GM19397 (cell line): Measurements from ENCODE around the gene CYSTM1.
A peak's percentile ranks its signal among the peaks of the same experiment; 100 is the strongest.
"Not testable (repeated sequence)": the region's sequence is repeated elsewhere in the genome, so short reads cannot be mapped to it uniquely, and the experiment has no call there.

Experiments used
- ATAC-seq: cut with Tn5 transposase; IDR thresholded peaks from one replicate; pipeline ENCODE4 v1.9.1; 2021; ENCODE audit warnings: mild to moderate bottlenecking, moderate library complexity; ENCODE audit not compliant: unreplicated experiment

Gene CYSTM1

GRCh38 chr5:140148508-140148907 lies 26.5 kb upstream of the CYSTM1 start:
- ATAC-seq: no peak

DNA sequence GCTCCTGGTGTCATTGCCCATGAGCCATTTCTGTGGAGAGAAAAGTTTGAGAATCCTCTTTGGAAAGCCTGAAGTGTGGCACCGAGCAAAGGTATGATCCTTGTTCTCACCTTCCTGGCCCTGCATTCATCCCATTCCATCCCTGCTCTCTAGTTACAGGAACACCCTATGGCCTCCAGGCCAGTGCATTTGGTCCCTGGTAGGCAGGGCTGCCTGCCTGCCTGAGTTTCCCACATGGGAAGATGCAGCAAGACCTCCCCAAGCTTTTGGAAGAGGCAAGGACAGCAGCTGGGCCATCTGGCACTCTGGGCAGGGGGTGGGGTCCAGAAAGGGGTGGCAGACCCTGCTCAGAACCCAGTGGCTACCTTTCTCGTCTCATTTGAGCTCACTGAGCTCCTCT lies 24.8 kb upstream of the CYSTM1 start:
- ATAC-seq: no peak

- ATAC-seq: no peak
Observed at GRCh38 chr5:140151144-140152021, 23.6 kb upstream of the CYSTM1 start.

GRCh38 chr5:140152022-140152999 lies 22.7 kb upstream of the CYSTM1 start:
- ATAC-seq: no peak

DNA sequence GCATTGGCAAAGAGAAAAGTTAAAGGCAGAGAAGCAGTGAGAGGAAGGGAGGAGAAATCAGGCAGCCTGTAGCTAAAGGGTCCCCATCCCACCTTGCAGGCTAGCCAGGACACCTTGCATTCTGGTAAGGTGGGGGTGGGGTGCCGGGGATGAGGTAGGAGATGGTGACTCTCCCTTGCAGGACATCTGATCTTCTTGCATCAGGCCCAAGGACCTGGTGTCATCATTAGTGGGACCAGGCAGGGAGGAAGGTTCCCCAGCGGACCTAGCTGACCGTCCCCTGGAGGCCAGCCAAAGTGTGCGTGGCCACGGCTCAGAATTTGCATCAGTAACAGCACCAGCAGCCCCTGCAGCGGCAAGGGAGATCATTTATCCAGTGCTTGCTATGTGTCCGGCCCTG lies 21.7 kb upstream of the CYSTM1 start:
- no peak for ATAC-seq

DNA sequence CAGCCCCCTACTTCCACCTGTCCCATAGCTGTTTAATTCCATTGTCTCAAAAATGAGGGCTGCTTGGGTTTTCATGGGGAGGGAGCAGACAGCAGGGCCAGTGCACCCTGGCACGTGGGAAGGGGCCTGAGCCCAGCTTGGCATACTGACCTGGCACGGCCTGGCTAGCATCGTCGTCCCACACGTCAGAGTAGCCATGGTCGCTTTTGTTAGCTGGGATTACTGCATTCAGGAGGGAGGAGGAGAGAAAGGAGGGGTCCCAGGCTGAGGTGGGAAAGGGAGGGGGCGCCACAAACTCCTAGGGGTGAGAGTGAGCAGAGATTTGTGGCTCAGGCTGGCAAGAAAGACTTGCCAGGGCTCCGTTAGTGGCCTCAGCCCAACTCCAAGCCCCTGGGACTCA lies 21.1 kb upstream of the CYSTM1 start:
- no peak for ATAC-seq

DNA sequence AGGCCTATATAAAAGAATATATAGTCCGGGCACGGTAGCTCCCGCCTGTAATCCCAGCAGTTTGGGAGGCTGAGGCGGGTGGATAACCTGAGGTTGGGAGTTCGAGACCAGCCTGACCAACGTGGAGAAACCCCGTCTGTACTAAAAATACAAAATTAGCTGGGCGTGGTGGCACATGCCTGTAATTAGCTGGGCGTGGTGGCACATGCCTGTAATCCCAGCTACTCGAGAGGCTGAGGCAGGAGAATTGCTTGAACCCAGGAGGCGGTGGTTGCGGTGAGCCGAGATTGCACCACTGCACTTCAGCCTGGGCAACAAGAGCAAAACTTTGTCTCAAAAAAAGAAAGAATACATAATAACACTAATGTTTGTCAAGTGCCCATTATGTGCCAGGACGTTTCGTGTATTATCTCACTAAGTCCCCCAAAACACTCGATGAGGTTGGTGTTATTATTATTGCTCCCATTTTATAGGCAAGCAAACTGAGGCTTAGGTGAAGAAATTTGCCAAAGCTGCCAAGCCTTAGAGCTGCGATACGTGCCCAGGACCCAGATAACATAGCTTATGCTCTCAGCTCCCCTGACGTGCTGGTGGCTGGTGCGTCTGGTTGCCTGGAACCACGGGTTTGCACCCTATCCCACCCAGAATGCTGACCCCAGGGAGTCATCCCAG lies 20.1 kb upstream of the CYSTM1 start:
- ATAC-seq: not testable (repeated sequence)

DNA sequence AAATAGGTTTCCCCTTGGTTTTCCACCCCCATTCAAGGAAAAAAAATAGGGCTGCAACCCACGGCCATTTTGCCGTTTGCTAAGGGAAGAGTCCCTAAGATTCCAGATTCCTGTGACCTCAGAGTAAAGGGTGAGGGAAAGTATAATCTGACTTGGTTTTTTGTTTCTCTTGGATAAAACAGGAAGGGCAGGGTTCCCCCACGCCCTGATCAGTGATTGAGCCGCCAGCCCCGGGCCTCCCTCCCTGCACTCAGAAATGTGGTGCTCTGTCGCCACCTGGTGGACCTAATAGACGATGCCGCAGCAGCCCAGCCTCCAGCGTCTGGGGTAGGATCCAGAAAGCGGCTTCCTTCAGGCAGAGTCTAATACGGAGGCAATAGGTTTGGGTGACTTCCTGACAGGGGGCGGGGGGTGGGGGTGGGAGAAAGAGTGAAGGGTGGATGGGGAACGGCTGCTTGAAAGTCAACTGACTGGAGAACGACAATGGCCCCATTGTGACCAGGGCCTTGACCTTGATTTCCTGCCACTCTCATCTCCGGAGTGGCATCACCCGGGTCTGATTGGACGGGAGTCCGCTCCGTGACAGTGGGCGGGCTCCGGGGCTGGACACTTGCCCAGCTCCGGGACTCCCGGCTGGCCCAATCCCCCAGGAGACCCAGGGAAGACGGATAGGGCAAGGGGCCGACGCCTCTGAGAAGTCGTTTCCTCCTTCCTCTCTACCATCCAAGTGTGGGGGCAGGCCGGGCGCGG lies 17.8 kb upstream of the CYSTM1 start:
- ATAC-seq: peak; percentile 93

- no peak for ATAC-seq
Observed at GRCh38 chr5:140159014-140159927, 15.7 kb upstream of the CYSTM1 start.

- no peak for ATAC-seq
Observed at GRCh38 chr5:140162275-140162674, 12.7 kb upstream of the CYSTM1 start.

GRCh38 chr5:140162781-140163180 lies 12.2 kb upstream of the CYSTM1 start:
- no peak for ATAC-seq

DNA sequence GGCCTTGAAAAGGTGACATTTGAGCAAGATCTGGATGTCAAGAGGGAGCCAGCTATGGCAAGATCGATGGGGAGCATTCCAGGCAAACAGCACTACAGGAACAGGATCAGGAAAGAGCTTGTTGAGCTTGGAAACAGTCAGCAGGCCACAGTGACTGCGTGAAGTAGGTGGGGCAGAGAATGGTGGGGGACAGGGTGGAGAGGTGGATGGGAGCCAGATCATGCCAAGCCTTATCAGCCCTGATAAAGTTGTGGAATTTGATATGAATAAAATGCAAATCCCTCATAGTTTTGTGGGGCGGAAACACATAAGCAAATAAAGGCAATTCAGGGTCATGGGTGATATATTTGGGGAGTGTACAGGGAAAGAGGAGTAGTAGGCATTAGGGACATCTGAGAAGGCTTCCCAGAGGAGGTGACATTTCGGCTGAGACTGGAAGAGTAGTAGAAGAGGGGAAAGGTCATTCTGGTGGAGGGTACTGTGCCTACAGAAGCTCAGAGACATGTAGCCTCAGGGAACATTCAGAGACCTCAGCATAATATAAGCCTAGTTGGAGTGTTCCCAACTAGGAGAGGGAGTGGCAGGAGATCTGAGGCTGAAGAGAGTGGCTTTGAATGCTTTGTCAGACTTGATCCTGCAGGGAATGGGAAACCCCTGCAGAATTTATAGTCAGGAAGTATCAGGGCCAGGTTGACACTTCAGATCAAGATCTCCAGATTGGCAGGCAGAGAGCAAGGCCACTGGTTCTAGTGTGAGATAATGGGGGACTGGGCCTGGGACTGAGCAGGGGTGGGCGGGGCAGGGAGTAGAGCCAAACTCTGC lies 9.7 kb upstream of the CYSTM1 start:
- ATAC-seq: no peak

DNA sequence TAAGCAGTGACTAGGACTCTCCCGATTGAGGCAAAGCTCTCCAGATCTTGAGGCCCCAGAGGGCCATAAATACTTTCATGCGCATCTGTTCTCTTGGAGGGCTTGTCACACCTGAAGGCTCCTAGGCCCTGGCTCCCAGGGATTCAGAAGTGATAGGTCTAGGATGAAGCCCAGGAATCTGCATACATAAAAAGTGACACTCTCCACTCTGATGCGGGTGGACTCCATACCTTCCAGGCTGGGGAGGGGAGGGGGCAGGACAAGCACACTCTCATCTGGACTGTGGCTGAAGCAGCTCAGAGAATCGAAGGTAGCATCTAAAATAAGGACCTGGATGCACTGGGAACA lies 9.1 kb upstream of the CYSTM1 start:
- no peak for ATAC-seq

- ATAC-seq: no peak
Observed at GRCh38 chr5:140166911-140167310, 8.1 kb upstream of the CYSTM1 start.

DNA sequence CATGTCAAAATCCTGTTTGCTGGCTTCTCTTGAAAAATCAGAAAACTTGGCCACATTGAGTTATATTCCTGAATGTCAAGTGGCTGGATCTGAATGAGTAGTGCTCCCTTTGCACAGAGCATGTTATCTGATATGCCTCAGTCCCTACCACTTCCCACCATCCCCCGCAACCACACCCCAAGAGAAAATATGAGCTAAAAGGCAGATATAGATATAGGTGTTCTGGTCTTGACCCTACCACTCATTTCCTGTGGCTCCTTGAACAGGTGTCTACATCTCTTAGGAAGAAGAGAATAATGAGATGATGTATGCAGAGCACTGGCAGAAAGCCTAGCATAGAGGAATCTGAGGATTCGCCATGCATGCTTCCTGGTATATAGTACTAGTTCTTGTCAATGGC lies 6.6 kb upstream of the CYSTM1 start:
- ATAC-seq: no peak

DNA sequence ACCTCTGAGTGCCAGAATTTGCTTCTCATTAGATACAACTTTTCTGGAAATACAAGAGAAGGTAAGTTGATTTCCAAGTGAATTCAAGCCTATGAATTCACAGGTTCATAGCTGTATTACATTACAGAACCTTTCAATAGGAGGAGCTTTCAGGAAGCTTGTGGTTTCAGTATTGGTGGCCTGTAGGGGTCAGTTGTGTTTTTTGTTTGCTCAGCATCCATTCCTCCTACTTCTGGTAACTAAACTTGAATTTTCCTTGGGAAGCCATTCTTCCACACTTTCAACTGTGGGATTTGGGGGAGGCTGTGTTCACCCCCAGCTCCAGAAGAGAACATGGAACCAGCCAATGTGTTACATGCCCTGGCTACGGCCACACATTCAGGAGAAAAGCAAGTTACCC lies 5.6 kb upstream of the CYSTM1 start:
- ATAC-seq: no peak

- no peak for ATAC-seq
Observed at GRCh38 chr5:140172483-140172882, 2.5 kb upstream of the CYSTM1 start.

DNA sequence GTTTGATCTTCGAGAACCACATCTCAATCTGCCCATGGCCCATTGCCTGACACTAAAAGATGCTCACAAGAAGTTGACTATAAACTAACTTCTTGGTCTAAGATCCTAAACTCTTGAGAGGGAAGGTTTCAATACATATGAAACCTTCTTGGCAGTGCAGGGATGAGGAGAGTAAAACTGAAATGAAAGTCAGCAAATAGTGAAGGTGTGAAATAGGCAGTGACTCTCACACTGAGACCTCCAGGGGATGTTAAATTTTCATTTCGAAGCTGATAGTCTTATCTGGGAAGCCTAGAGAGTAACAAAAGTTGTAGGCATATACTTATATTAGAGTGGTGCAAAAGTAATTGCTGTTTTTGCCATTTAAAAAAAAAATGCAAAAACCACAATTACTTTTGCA lies 974 bp upstream of the CYSTM1 start:
- no peak for ATAC-seq
